RPMI7951 (cell line): ENCODE measurements around the gene PQBP1. TPM values are rescaled to one million over a fixed set of nuclear protein-coding genes. Genes with fewer than 3 reads are reported as not detected.
"Not testable (repeated sequence)": the region's sequence is repeated elsewhere in the genome, so short reads cannot be mapped to it uniquely, and the experiment has no call there.

Experiments used
- DNase-seq: peaks from one replicate; pipeline ENCODE4 v3.0.0-alpha.2; 2012; ENCODE audit warnings: low read depth
- total RNA-seq: library from RNA; depleted of rRNA; stranded (reverse); fragments of >200 nt; shearing (Covaris generic); gene quantifications from 2 replicates; pipeline ENCODE4 v1.2.3, GENCODE V29; 2014; rRNA removed

PQBP1 gene, protein sequence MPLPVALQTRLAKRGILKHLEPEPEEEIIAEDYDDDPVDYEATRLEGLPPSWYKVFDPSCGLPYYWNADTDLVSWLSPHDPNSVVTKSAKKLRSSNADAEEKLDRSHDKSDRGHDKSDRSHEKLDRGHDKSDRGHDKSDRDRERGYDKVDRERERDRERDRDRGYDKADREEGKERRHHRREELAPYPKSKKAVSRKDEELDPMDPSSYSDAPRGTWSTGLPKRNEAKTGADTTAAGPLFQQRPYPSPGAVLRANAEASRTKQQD
- 74.1 and 75.8 TPM in 2 replicates for total RNA-seq

DNA sequence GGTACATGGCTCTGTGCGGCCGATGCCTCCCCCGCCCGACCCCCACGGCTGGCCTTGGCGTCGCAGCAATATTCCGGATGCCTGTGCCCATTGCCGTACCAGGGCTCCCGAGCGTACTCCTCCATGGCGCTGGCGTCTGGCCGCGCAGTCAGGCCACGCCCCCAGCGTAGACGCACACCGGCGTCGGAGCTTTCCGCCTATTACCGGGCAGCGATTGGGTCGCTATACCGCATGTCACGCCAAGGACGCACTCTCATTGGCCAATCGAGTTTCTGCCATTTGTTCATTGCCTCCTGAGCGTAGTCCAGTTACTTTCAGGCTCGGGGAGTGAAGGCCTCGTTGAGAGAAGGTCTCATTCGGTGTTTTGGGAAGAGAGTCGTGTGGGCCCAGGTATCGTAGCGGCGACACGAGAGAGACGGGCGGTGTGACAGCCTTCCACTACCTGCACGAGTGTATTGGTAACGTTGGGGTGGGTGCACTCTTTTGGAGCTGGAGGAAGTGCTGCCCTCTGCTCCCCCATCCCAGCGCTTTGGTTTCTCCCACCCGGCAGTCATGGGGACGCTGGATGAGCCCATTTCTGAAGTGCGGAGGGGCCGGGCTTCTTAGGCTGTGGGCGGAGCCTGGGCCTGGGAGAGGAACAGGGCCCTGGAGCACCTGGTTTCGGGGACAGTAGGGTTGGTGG lies at the start of gene PQBP1, which contains the start of gene TIMM17B:
TSS of gene PQBP1 (plus strand) at position 306 of the 682 bp plus-strand sequence. CDS start 580 bp downstream, outside the sequence.
TSS of gene TIMM17B (minus strand) at position 144 of the 682 bp plus-strand sequence. CDS start at position 125, 19 bp downstream.
- peak; percentile 98 for DNase-seq

DNA sequence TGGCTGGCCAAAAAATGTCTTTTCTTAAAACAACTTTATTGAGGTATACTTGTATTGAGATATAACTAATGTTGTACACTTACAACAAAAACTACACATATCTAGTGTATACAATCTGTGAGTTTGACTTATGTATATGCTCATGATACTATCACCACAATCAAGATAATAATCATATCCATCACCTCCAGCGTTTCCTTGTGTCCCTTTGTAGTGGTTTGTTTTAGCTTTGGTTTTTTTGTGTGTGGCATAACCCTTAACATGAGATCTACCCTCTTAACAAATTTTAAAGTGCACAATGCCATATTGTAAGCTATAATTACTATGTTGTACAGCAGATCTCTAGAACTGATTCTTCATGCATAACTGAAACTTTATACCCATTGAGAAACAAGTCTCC lies 48.9 kb upstream of the PQBP1 start:
- DNase-seq = no peak

DNA sequence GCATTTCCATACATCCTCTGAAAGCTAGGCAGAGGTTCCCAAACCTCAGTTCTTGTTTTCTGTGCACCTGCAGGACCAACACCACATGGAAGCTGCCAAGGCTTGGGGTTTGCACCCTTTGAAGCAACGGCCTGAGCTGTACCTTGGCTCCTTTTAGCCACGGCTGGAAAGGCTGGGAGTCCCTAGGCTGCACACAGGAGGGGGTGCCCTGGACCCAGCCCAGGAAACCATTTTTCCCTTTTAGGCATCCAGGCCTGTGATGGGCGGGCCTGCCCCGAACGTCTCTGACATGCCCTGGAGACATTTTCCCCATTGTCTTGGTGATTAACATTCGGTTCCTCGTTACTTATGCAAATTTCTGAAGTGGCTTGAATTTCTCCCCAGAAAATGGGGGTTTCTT lies 44.9 kb upstream of the PQBP1 start:
- DNase-seq = no peak

DNA sequence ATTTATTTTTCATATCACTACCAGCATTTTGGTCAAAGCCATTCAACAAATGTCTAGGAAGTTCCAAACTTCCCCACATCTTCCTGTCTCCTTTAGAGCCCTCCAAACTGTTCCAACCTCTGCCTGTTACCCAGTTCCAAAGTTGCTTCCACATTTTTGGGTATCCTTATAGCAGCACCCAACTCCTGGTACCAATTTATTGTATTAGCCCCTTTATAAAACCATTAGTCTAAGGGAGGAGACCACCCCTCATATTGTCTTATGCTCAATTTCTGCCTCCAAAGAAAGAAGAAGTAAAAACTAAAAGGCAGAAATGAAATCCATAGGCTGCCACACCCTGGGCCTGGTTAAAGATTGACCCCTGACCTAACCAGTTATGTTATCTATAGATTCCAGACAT lies 44.2 kb upstream of the PQBP1 start:
- not testable (repeated sequence) for DNase-seq

DNA sequence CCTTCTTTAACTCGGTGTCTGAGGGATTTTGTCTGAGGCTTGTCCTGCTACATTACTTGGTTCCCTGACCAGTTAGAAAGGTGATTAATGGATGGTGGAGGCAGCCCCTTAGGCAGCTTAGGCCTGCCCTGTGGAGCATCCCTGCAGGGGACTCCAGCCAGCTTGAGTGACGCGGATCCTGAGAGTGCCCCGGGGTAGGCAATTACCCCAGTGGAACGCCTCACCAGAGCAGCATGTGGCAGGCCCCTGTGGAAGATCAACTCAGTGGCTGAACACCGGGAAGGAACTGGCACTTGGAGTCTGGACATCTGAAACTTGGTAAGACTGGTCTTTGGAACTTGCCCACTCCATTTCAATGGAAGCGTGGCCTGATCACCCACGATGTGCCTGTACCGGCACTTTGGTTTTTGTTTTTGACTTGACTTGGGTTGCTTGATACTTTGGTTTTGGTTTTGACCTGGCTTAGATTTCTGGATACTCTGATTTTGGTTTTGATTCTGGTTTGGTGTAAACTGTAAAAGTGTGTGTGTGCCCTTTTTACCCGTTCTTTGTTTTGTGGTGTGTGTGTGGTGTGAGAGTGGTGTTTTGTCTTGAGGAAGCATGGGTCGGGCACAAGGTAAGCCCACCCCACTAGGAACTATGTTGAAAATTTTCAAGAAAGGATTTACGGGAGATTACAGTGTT lies 43.5 kb upstream of the PQBP1 start:
- not testable (repeated sequence) for DNase-seq

DNA sequence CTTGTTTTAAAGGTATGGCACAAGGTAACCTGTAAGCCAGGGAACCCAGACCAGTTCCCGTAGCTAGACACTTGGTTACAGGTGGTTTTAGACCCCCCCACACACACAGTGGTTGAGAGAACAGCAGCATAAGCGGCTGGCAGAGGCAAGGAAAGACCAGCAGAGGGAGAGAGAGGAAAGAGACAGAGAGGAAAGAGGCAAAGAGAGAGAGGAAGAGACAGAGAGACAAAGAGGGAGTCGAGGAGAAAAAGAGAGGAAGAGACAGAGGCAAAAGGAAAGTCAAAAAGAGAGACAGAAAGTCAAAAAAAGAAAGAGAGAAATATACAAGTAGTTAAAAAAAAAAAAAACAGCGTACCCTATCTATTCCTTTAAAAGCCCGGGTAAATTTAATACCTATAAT lies 42.8 kb upstream of the PQBP1 start:
- peak; percentile 53 for DNase-seq

DNA sequence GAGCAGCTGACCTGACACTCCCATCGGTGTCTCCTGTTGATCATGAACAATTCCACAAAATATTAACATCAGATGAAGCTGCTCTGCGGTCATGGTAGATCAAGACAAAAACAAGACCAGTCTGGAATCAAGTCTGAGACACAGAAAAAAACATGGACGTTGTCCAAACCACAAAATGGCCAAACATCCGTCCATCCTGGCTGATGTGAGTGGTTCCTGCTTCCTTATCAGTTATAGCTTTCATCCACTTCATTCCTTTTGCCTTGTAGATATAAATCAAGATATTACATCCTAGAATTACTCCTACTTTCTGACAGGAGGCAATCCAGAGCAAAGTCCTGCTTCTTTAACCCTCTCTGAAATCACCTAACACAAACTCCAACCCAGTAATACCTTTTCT lies 33.5 kb upstream of the PQBP1 start:
- DNase-seq = peak; percentile 88

DNA sequence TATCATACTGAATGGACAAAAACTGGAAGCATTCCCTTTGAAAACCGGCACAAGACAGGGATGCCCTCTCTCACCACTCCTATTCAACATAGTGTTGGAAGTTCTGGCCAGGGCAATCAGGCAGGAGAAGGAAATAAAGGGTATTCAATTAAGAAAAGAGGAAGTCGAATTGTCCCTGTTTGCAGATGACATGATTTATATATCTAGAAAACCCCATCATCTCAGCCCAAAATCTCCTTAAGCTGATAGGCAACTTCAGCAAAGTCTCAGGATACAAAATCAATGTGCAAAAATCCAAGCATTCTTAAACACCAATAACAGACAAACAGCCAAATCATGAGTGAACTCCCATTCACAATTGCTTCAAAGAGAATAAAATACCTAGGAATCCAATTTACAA lies 25.7 kb upstream of the PQBP1 start:
- DNase-seq = not testable (repeated sequence)

DNA sequence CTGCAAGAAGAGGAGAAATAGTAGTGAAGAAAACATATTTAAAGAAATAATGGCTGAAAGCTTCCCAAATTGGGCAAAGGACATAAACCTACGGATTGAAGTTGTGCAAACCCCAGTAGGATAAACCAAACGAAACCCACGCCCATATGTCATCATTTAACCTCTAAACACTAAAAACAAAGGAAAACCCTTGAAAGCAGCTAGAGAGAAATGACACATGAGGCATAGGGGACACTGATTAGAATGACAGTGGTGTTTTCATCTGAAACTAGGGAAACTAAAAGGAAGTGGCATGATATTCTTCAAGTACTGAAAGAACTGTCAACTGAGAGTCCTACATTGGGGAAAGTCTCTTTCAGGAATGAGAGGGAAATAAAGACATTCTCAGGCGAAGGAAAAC lies 20.8 kb upstream of the PQBP1 start:
- DNase-seq = not testable (repeated sequence)

DNA sequence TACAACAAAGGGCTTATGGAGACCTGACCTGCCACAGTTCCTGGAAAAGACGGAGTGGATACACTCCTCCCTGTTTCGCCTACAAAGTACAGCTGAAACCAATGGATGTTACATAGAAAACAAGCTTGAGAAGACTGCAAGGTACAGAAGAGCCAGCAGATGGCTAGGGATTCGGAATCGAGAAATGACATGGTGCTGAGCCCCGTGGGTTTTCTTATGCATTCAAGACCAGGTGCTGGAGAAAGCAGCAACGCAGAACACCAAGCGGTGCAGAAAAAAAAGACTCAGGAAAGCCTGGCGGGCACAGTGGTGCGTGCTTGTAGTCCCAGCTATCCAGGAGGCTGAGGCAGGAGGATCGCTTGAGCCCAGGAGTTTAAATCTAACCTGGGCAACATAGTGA lies 14.0 kb upstream of the PQBP1 start:
- peak; percentile 22 for DNase-seq

DNA sequence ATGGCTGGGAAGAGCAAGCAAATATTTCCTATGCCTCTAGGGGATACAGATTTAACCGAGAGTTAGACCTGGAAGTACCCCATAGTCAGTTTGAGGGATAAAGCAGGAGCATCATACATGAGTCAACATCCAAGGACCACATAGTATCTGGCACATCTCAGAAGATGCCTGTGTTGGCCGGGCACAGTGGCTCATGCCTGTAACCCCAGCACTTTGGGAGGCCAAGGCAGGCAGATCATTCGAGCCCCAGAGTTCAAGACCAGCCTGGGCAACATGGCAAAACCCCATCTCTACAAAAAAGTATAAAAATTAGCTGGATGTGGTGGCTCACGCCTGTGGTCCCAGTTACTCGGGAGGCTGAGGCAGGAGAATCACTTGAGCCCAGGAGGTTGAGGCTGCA lies 11.1 kb upstream of the PQBP1 start:
- DNase-seq = not testable (repeated sequence)

DNA sequence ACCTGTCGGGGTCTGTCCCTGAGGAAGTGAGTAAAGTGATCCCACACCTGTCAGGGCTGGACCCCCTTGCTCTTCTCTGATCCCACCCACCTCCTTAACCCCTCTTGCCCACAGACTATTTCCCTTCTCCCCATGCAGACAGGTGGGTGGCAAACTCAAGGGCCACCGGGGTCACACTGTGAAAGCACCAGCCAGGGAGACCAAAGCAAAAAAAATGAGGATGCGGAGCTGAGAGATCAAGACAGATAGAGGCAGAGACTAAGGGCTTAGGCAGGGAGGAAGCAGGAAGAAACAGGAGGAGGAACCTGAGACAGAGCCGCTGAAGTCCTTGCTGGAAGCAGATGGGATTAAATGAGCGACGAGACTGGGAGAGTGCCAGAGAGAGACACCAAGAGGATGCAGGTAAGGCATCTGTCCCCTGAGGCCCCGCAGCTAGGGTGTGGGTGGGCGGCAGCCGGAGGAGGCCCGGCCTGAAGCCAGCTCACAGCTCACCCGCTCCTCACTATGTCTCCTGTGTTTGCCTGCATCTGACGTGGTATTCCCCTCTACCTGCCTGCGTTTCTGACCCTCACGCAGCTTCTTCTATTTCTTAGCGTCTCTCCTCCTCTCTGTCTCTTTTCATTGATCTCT lies 7.3 kb upstream of the PQBP1 start:
- no peak for DNase-seq

DNA sequence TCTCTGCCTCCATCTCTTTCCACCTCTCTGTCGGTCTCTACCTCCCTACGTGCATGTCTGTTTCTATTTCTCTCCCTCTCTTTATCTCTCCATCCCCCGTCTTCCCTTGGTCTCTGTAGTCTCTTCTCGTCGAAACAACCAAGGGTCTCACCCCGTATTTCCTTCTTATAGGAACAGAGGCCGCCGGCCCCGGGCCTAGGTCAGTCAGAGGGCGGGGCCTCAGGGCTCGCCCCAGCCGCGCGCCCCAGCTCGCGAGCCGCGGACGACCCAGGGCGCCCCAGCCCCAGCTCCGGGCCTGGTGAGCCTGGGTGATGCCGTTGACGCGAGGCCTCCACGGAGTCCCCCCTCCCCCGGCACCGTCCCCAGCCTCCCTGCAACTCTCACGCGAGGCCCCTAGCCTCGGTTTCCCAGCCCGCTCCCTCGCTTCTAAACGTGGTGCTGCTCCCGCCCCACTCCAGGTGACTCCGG lies 6.8 kb upstream of the PQBP1 start:
- DNase-seq = no peak

DNA sequence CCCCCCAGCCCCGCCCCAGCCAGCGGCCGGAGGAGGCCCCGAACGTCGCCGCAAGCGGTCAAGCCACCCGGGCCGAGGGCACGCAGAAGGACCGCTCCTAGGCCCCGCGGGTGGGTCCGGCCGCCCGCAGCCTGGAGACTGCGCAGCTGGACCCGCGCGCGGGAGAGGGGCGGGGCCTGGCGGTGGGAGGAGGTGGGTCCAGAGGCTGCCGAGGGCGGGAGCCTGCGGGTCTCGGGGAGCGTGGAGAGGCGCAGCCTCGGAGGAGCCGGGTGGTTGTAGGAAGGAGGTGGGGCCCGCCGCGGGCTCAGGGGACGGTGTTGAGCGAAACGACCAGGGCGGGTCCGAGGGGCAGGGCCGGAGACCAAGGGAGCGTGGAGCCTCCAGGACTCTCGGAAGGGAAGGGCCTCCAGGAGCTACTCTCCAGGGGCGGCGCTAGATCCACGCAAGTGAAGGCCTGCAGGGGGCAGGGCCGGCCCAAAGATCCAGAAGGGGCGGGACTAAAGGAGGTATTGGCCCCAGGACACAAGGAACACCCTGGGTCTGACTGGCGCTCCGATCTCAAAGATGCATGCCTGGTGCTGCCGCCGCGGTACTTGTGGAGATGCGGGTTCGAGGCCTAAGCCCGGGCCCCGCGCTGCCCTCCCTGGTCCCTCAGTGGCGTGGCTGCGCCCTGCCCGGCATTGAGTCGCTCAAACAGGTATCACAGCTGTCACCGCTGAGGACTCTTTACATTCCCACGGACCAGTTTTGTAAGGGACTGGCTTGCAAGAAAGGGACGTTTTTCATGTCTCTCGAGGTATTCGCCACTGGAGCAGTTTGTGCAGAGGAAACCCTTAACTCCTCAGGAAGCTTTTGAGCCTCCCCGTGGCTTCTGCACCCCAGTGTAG lies 6.1 kb upstream of the PQBP1 start:
- peak; percentile 93 for DNase-seq

DNA sequence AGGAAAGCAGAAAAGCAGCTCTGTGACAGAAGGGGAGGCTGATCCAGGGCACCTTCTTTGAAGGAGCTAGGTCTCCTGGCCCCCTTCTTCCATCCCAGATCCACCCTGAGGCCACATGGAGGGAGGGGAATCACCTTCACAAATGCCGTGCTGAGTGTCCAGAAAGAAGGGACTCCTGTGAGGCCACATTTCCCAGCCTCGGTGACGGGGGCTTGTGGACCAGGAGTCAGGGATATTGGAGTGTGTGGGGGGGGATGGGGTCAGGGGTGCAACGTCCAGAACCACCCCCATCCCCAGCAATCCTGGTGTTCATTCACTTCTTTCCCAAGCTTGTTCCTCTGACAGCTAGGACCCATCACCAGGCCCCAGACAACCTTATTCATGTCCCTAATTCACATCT lies 4.8 kb upstream of the PQBP1 start:
- DNase-seq = no peak

DNA sequence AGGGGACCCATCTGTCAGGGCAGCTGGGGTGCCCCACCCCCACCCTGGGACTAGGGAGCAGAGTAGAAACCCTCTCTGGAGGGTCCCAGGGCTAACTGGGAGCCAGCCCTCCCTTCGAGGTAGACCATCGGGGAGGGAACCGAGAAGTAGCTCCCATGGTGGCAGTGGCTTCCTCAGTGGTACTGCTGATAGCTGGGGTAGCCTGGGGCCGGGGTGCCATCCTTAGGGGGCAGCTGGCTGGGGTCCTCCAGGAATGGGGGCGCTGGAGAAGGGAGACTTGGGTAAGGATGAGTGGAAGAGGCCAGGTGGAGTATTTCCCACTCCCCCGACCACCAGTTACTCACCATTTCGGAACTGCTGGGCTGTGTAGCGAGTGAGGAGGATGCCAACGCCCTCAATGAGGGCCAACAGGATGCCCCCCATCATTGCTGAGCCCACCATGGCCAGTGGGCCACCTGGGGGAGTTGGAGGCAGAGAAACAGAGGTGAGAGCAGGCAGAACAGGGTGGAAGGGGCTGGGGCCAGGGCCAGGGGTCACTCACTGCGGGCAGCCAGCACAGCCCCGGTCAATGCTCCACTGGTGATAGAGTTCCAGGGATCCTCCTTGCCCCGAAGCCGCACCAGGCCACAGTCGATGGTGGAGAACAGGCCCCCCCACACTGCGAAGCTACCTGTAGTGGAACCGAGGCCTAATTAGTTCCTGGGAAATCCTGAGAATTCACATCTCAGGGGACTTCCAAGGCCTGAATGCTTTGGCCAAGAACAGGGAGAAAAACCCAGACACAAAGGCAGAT lies 4.0 kb upstream of the PQBP1 start:
- no peak for DNase-seq

DNA sequence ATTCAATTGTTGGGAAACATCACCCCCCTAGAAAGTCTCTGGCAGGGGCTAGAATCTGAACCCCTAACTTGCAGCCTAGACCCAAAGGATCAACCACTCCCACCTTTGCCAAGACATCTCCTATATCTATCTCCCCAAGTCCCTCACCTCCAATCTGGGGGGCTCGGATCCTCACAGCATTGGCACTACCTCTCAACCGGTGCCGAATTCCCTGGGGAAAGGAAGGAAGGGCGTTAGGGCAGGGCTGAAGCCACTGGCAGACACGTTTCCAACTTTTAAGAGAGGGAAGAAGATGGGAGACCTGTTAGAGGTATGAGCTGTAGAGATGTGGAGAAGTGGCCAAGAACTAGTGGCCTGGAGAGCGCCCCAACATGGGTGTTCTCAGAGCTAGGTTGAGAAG lies 2.8 kb upstream of the PQBP1 start:
- no peak for DNase-seq

DNA sequence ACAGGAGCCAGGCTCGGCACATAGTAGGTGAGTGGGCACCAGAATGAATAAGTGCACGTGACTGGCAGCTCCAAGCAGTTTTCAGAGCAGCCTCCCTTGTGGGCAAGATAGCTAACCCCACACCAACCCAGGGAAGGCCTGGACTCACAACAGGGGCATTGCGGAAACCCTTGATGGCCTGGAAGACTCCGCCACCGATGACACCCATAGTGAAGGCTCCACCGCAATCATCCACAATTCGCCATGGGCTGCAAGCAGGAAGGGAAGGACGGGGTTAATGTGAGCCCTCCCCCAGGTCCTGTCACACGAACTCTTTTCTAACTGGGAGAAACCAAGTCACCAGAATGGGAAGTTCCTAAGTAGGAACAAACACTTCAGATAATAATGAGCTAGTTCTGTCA lies 1.1 kb upstream of the PQBP1 start:
- DNase-seq = peak; percentile 57

DNA sequence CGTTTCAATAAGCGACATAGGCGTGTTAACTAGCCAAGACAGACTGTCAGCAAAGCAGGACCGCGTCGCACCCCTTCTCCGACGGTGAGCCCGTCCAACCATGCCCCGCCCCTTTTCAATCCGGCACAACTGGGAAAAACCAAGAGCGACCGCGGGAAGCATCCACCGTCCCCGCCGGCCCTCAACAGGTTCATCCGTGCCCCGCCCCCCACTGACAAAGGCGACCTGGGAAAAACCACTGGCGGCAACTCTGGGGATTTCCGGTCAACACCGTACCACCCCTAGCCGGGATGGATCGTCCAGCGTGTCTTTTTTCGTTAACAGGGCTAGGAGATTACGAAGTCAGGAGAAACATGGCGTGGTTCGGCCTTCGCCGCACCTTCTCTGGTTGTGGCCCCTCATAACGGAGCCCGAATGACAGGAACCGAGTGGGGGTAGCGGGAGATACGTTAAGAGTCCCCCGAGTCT lies 539 bp upstream of the PQBP1 start:
- DNase-seq = peak; percentile 85

DNA sequence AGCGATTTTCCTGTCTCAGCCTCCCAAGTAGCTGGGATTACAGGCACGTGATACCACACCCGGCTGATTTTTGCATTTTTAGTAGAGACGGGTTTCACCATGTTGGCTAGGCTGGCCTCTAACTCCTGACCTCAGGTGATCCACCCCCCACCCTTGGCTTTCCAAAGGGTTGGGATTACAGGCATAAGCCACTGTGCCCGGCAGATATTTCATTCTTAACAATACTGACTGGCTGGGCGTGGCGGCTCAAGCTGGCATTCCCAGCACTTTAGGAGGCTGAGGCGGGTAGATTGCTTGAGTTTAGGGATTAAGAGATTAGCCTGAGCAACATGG lies 1.3 kb downstream of the PQBP1 start:
- DNase-seq = no peak
